ENCODE data around the gene IQCE.
"Not testable (repeated sequence)": the region's sequence is repeated elsewhere in the genome, so short reads cannot be mapped to it uniquely, and the experiment has no call there.

Gene IQCE

GRCh38 chr7:2576742-2577491 lies 18.1 kb downstream of the IQCE start:
- no peak for DNase-seq (ENCODE audit: low read depth)

- no peak for DNase-seq (ENCODE audit: low read depth)
These were observed 19.3 kb downstream of the IQCE start for GRCh38 chr7:2577914-2578680.

- DNase-seq (ENCODE audit: low read depth), result no peak
These were observed 21.9 kb downstream of the IQCE start for GRCh38 chr7:2580636-2581035.

GRCh38 chr7:2582006-2582735 lies 23.4 kb downstream of the IQCE start:
- no peak for DNase-seq (ENCODE audit: low read depth)

- DNase-seq (ENCODE audit: low read depth), result no peak
These were observed 25.2 kb downstream of the IQCE start for GRCh38 chr7:2583798-2584580.

GRCh38 chr7:2585446-2585845 lies 26.7 kb downstream of the IQCE start:
- DNase-seq (ENCODE audit: low read depth), result no peak

GRCh38 chr7:2586326-2587020 lies 27.7 kb downstream of the IQCE start:
- no peak for DNase-seq (ENCODE audit: low read depth)

- DNase-seq (ENCODE audit: low read depth), result no peak
These were observed 28.4 kb downstream of the IQCE start for GRCh38 chr7:2587134-2587533.

- no peak for DNase-seq (ENCODE audit: low read depth)
These were observed 29.0 kb downstream of the IQCE start for GRCh38 chr7:2587778-2588177.

- no peak for DNase-seq (ENCODE audit: low read depth)
These were observed 30.6 kb downstream of the IQCE start for GRCh38 chr7:2589341-2589740.

- DNase-seq (ENCODE audit: low read depth), result not testable (repeated sequence)
These were observed 31.2 kb downstream of the IQCE start for GRCh38 chr7:2589941-2590340.

- DNase-seq (ENCODE audit: low read depth), result no peak
These were observed 33.6 kb downstream of the IQCE start for GRCh38 chr7:2592375-2592865.

GRCh38 chr7:2593036-2593727 lies 34.4 kb downstream of the IQCE start:
- no peak for DNase-seq (ENCODE audit: low read depth)

- no peak for DNase-seq (ENCODE audit: low read depth)
These were observed 35.8 kb downstream of the IQCE start for GRCh38 chr7:2594599-2594998.

GRCh38 chr7:2595258-2595860 lies 36.6 kb downstream of the IQCE start:
- no peak for DNase-seq (ENCODE audit: low read depth)

- no peak for DNase-seq (ENCODE audit: low read depth)
These were observed 37.9 kb downstream of the IQCE start for GRCh38 chr7:2596464-2597272.

GRCh38 chr7:2597273-2597640 lies 38.5 kb downstream of the IQCE start:
- DNase-seq (ENCODE audit: low read depth), result no peak

- DNase-seq (ENCODE audit: low read depth), result no peak
These were observed 39.5 kb downstream of the IQCE start for GRCh38 chr7:2598154-2598823.

- DNase-seq (ENCODE audit: low read depth), result no peak
These were observed 42.3 kb downstream of the IQCE start for GRCh38 chr7:2601065-2601464.

Measured in HS-5 (cell line).